Esophagus squamous epithelium (tissue), 4 donors: ENCODE data around the gene AQP1.

Source experiments
- POLR2A ChIP-seq, 4 donors: fragments of 450-650 bp; IDR thresholded peaks; one replicate each; pipeline ENCODE4 v1.6.1; 2017; ENCODE audit warnings: antibody characterized with exemption in 4 of 4, mild to moderate bottlenecking in 4 of 4, moderate library complexity in 3 of 4
- TF ChIP-seq, protein P1 (sequence below), 6 experiments: fragments of 450-650 bp in 4 of 6; fragments of 200-600 bp in 2 of 6; sonication (generic) in 2 of 6; IDR thresholded peaks; one replicate each; pipeline ENCODE4 v1.5.1; 2016 to 2019; ENCODE audit warnings: antibody characterized with exemption in 6 of 6, mild to moderate bottlenecking in 4 of 6, moderate library complexity in 4 of 6

- TF ChIP-seq, protein P1, sequence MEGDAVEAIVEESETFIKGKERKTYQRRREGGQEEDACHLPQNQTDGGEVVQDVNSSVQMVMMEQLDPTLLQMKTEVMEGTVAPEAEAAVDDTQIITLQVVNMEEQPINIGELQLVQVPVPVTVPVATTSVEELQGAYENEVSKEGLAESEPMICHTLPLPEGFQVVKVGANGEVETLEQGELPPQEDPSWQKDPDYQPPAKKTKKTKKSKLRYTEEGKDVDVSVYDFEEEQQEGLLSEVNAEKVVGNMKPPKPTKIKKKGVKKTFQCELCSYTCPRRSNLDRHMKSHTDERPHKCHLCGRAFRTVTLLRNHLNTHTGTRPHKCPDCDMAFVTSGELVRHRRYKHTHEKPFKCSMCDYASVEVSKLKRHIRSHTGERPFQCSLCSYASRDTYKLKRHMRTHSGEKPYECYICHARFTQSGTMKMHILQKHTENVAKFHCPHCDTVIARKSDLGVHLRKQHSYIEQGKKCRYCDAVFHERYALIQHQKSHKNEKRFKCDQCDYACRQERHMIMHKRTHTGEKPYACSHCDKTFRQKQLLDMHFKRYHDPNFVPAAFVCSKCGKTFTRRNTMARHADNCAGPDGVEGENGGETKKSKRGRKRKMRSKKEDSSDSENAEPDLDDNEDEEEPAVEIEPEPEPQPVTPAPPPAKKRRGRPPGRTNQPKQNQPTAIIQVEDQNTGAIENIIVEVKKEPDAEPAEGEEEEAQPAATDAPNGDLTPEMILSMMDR (IDR thresholded peaks at IDR 0.05): no peak
- TF ChIP-seq POLR2A (IDR thresholded peaks at IDR 0.05): no peak
These were observed 60.3 kb downstream of the AQP1 start for GRCh38 chr7:30971840-30972563.
